NCI-H128 (cell line): ENCODE measurements around the gene MAD1L1.
"Not testable (repeated sequence)": the region's sequence is repeated elsewhere in the genome, so short reads cannot be mapped to it uniquely, and the experiment has no call there.

Source experiments
- DNase-seq: peaks from one replicate; lab custom pipeline; 2025; ENCODE audit not compliant: unreplicated experiment; lab: John Stamatoyannopoulos, UW

The MAD1L1 gene

DNA sequence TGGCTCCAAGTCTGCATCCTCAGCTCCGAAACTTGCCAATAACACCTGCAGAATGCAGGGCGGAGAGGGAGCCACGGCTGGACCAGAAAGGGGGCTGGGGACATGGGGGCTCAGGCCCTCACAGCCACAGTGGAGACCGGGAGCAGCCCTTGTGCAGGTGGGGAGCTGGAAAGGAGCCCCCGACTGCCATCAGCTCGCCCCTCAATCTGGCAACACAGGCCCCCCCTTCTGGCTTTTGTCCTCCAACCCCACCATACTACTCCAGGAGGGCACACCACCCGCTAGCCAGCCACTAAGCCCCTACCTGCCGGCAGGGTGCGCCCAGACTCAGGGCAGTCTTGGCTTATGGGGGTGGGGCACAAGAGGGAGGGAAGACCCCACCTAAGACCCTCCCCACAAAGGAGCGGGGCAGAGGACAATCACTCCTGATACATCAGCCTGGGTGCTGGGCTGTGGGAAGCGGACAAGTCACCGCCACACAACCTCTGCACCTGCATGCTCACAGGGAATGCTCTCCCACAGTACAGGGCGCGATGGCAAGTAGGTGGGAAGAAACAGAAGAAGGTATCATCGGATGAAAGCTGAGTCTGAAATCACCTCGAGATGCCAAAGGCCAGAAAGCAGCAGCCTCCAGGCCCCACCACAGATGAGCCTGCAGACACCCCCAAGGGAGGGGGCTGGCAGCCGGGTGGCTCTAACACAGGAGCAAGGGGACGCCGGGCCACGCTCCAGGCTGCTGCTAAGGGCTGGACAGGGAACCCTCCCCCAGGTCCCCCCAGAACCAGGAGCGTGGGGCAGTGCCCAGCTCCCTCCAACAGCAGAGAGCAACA lies 297.4 kb downstream of the MAD1L1 start:
- DNase-seq = no peak

DNA sequence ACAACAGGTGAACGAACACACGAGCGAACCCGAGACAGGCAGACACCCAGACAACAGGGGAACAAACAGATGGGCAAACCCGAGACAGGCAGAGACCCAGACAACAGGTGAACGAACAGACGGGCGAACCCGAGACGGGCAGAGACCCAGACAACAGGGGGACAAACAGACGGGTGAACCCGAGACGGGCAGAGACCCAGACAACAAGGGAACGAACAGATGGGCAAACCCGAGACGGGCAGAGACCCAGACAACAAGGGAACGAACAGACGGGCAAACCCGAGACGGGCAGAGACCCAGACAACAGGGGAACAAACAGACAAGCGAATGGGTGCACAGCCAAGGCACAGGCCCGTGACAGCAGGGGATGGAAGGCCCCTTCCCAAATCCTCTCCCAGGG lies 298.0 kb downstream of the MAD1L1 start:
- DNase-seq = no peak

DNA sequence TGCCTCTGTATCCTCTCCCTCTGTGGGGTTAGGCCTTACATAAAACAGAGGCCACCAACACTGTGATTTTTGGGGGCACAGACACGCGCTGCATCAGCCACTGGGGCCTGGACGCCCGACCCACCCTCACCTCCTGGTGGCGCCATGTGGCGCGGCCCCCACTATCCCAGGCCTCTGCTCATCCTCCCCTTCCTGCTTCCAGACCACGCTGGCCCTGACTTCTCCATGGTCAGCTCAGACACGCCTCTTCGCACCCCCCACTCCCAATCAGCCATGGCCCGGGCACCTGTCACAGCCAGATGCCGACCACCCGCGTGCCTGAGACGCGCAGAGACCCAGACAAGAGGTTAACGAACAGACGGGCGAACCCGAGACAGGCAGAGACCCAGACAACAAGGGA lies 298.7 kb downstream of the MAD1L1 start:
- DNase-seq = no peak

DNA sequence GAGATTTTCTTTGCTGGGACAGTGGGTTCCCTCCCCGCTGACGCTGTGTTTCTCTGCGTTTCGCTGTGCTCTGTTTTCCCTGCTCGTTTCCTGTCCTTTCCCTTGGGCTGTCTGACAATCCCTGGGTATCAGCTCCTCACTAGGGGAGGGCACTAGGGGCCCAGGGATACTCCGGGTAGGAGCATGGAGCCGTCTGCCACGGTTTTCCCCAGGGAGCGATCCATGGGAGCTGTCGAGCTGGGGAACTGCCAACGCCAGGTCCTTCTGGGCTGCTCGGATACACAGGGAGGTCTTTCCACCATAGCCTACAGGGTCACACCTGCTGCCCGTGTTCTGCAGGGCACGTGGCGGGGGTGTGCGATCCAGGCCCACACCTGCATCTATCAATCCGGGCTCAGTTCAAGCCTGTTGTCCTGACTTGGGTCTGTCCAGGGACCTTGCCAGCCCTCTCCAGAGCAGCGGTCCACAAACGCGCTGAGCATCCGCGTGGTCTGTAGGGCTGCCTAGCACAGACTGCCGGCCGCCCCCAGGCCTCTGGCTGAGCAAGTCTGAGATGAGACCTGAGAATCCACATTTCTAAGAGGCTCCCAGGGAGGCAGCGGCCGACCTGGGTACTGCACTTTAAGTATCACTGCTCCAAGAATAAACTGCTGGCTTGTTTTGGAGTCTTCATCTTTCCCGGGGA lies 299.5 kb downstream of the MAD1L1 start:
- DNase-seq = no peak

DNA sequence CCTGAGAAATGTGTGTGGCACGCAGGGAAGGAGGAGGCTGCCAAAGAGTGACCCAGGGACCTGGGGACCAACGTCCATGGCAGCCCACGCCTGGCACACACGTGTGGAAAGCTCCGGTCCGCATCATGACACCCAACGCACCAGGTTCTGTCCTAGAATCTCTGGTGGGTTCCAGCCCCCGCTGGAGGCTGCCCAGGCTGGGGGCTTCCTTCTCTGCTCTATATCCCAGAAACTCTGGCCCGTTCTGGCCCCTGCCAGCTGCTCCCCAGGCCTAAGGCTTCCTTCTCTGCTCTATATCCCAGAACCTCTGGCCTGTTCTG lies 300.8 kb downstream of the MAD1L1 start:
- no peak for DNase-seq

DNA sequence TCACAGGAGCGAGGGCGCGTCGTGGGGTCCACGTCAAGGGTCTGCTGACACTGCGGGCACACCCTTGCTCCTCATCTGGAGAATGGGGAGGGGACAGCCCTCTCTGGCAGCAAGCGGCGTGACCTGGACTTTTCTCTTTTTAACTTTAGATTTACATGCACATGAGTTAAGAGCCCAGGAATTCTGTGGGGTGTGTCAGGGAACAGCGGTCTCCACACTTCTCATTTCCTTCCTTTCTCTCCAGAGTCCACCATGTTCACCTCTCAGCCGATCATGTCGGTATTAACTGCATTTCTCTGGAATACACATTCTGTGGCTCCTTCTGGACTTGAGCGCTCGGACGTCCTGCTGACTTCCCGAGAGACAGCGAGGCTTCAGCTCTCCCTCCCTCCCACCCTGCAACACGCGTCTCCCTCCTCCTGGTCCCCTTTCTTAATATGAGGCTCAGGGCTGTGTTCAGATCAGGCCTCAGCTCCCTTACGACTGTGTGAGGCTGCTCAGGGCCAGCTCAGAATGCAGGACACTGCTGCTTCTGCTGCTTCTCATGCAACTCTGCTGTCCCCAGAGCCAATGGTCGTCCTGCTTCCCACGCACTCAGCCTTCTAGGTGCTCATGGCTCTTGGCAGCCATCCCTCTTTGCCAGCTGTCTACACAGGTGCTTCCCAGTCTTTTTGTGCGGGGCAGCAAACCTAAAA lies 301.3 kb downstream of the MAD1L1 start:
- no peak for DNase-seq

DNA sequence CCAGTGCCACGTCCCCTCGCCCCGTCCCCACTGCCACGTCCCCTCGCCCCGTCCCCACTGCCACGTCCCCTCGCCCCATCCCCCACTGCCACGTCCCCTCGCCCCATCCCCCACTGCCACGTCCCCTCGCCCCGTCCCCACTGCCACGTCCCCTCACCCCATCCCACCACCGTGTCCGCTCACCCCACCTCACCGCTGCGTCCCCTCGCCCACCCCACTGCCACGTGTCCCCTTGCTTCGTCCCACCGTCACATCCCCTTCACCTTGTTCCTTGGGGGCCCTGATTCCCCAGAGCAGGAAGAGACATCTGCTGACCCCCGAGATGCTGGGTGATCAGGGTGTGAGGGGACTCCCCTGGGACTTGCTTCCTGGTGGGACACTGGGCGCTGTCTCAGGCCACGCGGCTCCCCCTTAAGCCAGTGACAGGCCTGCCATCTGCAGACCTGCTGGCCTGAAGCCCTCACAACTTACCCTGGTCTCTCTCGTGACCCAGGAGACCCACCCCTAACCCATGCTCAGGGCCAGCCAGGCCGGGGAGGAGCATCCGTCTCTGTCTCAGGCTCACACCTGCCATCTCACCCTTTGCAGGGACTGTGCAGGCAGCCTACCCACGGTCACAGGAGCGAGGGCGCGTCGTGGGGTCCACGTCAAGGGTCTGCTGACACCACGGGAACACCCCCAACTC lies 302.2 kb downstream of the MAD1L1 start:
- no peak for DNase-seq

DNA sequence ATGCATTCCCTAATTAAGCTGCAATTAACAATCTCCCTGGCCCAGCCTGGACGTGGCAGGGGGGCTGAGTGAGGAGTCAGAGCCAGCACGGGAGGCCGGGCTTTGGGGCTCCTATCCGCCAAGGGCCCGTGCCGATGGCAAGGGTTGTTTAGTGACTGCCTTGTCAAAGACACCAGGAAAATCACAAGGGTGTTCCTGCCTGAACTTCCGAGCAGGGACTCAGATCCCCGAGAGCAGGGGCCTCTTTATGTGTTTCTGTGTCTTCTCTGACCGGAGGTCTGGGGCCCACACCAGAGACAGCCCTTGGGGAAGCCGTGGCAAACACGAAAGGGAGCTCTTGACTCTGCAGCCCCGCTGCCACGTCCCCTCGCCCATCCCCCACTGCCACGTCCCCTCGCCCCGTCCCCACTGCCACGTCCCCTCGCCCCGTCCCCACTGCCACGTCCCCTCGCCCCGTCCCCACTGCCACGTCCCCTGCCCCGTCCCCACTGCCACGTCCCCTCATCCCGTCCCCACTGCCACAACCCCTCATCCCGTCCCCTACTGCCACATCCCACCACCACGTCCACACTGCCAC lies 303.3 kb downstream of the MAD1L1 start:
- not testable (repeated sequence) for DNase-seq

DNA sequence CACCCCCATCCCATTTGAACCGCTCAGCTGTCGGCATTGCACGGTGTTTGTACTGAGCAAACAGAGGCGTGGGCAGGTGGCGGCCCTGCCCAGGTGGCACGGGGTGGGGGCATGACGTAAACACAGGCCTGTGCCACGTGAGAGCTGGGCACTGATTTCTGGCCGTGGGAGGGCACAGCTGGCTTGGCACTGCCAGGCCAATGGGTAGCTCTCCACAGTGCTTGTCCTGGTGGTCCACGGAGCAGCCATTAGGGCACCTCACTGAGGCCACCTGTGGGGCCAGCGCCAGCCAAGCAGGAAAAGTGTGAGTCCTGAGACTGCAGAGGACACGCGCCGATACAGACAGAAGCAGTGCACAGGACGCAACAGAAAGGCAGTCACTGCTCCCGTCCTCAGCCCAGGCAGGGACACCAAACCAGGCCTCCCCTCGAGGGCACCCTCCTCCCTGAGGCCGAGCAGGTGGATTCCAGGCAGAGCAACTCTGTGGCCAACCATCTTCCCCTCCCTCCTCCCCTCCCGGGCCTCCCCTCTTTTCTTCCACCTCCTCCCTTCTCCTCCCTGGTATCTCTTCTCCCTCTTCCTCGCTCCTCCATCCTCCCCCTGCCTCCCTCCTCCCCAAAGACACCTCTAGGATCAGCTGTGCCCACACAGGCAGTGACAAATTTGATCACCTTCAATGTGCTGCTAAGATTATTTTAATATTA lies 303.9 kb downstream of the MAD1L1 start:
- DNase-seq = no peak

DNA sequence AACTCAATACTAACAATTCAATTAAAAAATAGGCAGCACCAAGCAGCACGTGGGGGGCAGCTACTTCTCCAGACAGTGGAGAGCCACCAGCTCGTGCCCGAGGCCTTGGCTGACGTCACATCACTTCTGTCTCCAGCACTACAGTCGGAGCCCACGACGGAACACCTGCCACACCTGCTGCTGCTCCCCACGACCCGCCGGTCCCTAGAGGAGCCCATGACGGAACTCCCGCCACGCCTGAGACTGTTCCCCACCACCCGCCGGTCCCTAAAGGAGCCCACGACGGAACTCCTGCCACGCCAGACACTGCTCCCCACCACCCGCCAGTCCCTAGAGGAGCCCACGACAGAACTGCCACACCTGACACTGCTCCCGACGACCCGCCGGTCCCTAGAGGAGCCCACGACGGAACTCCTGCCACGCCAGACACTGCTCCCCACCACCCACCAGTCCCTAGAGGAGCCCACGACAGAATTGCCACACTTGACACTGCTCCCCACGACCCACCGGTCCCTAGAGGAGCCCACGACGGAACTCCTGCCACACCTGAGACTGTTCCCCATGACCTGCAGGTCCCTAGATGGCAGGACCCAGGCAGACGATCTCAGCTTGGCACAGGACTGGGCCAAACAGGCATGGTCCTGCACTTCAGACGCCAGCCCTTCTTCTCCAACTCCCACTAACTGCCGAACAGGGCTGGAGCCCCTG lies 304.7 kb downstream of the MAD1L1 start:
- DNase-seq = no peak

DNA sequence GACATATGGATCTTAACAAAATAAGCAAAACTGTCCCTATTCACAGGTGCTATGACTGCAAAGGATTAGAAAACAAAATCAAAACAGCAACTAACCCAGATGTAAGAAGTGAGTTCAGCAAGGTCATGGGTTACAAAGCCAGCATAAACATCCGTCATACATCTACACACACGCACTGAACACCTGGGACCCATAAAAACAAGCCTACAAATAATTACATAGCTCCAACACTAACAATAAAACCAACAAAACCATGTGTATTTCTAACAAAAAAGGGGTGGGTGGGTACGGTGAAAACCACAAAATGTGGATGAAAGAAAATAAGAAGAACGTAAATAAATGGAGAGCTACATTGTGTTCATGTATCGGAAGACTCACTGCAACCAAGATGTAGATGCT lies 305.8 kb downstream of the MAD1L1 start:
- no peak for DNase-seq

DNA sequence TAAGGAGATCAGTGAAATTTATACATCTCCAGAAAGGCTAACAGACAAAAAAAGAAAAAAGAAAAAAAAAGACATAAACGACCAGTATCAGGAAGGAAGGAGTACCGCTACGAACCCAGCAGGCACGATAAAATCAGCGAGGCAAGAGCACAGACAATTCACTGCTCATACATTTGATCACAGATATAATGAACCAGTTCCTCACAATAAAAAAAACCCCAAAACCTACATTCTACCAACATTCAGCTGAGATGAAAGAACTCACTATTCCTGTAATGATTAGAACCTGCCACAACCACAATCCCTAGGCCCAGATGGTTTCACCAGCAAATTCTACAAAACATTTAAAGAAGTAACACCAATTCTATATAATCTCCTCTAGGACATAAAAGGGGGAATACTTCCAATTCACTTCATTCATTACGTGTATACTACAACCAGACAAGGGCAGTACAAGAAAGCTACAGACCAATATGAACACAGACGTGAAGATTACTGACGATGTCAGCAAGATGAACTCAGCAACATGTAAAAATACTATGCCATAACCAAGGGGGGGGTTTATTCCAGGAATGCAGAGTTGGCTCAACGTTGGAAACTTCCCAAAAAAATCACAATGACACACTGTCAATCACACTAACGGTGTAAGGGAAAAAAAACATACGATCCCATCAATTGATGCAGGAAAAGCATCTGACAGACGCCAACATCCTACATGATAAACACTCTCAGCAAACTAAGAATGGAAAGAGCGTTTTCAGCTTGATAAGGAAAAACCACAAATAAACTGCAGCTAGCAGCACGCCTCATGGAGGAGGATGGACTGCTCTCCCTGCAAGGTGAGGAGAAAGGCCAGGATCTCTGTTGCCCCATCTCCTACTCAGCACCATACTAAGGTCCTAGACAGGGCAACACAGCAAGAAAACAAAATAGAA lies 306.5 kb downstream of the MAD1L1 start:
- DNase-seq = no peak

DNA sequence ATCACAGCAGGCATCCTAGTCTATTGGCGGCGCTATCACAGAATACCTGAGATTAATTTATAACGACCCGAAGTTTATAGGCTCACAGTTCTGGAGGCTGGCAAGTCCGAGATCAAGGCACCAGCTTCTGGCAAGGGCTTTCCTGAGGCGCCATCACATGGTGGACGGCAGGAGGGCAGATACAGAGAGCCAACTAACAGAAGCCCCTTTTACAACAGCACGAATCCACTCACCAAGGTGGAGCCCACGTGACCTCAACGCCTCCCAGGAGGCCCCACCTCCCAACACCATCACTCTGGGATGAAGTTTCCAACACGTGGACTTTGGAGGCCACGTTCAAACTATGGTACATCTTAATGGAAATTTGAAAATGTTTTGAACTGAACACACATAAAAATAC lies 307.4 kb downstream of the MAD1L1 start:
- no peak for DNase-seq

DNA sequence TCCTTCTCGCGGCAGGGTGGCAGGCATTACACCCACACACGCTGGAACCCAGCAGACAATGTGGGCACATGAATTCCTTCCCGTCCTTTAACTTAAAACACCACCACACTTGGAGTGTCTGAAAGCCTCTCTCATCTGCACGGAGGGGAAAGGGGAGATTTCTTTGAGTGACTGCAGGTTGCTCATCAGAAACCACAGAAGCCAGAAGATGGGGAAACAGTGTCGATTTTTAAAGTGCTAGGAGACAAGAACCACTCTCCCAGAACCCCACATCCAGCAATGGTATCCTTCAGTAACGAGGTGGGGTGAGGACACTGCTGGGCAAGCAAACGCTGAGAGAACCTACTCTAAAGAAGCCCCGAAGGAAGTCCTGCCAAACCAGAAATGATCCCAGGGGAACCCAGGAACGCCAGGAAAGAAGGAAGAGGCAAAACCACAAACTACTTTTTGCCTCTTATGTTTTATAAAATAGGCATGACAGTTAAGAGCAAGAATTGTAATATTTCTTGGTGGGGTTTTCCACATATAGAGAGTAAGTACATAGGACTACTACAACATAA lies 308.4 kb downstream of the MAD1L1 start:
- no peak for DNase-seq

DNA sequence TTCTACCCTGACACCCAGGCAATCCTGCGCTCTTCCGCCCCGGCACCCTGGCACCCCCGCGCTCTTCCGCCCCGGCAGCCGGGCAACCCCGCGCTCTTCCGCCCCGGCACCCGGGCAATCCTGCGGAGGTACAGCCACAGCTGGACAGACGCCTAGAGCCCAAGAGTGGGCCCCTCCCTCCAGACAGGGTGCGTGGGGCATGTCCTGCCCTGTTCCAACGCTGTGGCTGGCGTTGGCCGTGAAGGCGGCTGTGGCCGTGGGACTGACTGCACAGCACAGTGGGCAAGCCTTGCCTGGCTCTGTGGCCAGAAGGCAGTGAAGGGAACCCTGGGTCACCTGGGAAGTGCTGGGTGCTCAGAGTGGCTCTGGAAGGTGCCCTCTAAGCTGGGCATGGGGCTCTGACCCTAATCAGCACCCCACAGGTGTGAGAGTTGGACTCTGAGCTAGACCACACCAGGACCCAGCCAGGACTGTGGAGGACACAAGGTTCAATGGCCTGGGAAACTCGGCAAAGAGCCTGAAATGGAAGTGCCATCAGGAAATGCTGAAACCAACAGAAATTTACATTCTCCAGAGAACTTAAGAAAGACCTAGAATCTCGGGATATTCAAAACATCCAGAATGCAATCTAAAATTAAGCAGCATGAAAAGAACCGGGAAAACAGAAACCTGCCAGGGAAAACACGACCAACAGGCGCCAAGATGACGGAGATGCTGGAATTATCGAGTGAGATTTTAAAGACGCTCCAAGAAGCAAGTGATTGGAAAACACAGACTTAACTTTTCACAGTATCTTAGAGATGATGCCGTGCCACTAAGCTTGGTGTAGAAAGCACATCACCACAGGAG lies 309.1 kb downstream of the MAD1L1 start:
- no peak for DNase-seq

DNA sequence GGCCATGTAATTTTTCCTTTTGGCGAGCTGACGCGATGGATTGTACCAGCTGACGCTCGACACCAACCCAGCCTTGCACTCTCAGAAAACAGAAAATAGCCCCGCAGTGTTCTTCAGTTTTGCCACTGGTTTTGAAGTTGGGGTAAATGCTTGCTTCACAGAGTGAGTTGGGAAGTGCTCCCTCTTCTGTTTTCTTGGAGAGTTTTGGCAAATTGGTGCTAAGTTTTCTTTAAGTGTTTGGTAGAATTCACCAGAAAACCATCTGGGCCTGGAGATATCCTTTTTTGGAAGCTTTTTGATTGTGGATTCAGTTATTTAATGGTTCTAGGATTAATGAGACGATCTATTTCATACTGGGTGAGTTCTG lies 309.9 kb downstream of the MAD1L1 start:
- no peak for DNase-seq

DNA sequence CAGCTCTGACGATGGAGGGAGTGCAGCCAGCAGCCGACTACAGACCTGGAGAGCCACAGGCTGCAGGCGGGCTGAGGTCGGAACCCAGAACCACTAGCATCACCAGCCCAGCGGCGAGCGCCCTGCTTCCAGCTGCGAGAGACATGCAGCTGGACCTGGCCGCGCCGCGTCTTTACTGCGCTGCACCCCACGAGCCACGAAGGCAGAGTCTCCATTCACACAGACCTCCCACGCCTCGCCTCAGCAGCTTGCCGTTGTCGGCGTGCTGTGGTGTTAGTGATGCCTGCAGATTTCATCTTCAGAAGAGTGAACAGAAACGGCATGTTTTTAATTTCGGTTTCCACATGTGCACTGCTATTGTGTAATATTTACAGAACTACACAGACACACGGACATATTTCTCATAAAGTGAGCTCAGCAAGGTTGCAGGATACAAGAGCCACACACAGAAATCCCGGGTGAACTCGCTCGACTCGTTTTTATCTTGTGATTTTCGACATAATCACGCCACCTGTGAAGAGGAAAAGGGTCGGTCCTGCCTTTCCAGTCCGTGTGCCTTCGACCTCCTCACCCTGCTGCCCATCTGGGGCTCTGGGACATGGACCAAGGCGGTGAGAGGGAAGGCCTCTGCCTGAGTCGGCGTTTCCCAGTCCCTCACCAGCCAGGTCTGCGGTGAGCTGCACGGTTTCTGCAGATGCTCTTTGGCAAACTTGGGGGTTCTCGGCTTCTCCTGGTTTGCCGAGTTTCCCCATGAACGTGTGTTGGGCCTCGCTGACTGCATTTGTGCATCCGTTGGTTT lies 310.5 kb downstream of the MAD1L1 start:
- no peak for DNase-seq
